Spleen (tissue), 11 donors: ENCODE data around the gene NKRF. TPM values are rescaled to one million over a fixed set of nuclear protein-coding genes. Genes with fewer than 3 reads are reported as not detected.

Experiments used
- DNase-seq: peaks from one replicate; pipeline ENCODE4 v3.0.0-alpha.2; 2020
- H3K27ac ChIP-seq, 8 donors: fragments of 200-600 bp; sonication (generic) in 7 of 8; 1 replicate in 4 of 8; 2 replicates in 4 of 8; pipeline versions ENCODE4 v1.5.0 to v1.8.0; 2016 to 2021; ENCODE audit warnings: inconsistent platforms in 4 of 8, mild to moderate bottlenecking in 4 of 8, moderate library complexity in 1 of 8
- H3K27me3 ChIP-seq, 7 donors: fragments of 200-600 bp; sonication (generic) in 6 of 7; replicated peaks in 1 of 7; 1 replicate in 4 of 7; 2 replicates in 3 of 7; pipeline versions ENCODE4 v1.5.0 to v1.8.0; 2016 to 2021; ENCODE audit warnings: inconsistent platforms in 3 of 7, mild to moderate bottlenecking in 1 of 7
- H3K36me3 ChIP-seq, 6 donors: fragments of 200-600 bp; sonication (generic) in 5 of 6; 1 replicate in 4 of 6; 2 replicates in 2 of 6; pipeline versions ENCODE4 v1.5.0 to v1.8.0; 2016 to 2021; ENCODE audit warnings: inconsistent platforms in 2 of 6
- H3K4me1 ChIP-seq, 6 donors: fragments of 200-600 bp; sonication (generic) in 5 of 6; 1 replicate in 3 of 6; 2 replicates in 3 of 6; pipeline versions ENCODE4 v1.5.0 to v1.8.0; 2016 to 2021; ENCODE audit warnings: inconsistent platforms in 3 of 6
- H3K4me3 ChIP-seq, 8 donors: fragments of 200-600 bp; sonication (generic) in 7 of 8; 1 replicate in 4 of 8; 2 replicates in 4 of 8; pipeline versions ENCODE4 v1.5.0 to v1.8.0; 2016 to 2021; ENCODE audit warnings: inconsistent platforms in 4 of 8, mild to moderate bottlenecking in 4 of 8, moderate library complexity in 2 of 8
- H3K9me3 ChIP-seq, 8 donors: fragments of 200-600 bp; sonication (generic) in 7 of 8; 1 replicate in 4 of 8; 2 replicates in 4 of 8; pipeline versions ENCODE4 v1.5.0 to v1.8.0; 2016 to 2021; ENCODE audit warnings: inconsistent platforms in 4 of 8
- POLR2A ChIP-seq, 3 donors: fragments of 450-650 bp; IDR thresholded peaks; one replicate each; pipeline ENCODE4 v1.5.1; 2017; ENCODE audit warnings: antibody characterized with exemption in 3 of 3, mild to moderate bottlenecking in 1 of 3
- POLR2AphosphoS5 ChIP-seq, 3 donors: sonication (generic); formaldehyde crosslinking; IDR thresholded peaks; one replicate each; pipeline ENCODE4 v1.5.1; 2017; ENCODE audit warnings: antibody characterized with exemption in 3 of 3
- WGBS, 5 donors: extraction: QIAGEN DNeasy Blood & Tissue Kit in 3 of 5; methylation state at CpG; one replicate each; pipeline versions ENCODE4 v1.1.5 to v1.1.7; 2013 to 2018; 5-methylcytosine and 5-hydroxymethylcytosine counted together
- intact Hi-C: fragments of 100-400 bp; cut with DNase I; formaldehyde crosslinking; loops from one replicate; pipeline ENCODE4 v1.15.0; 2023; ENCODE audit warnings: low total_unique reads
- polyA plus RNA-seq, 3 donors: library from polyadenylated mRNA; stranded (reverse); fragments of 200-250 nt; gene quantifications; one replicate each; pipeline ENCODE4 v1.2.1, GENCODE V29; 2013
- total RNA-seq, 7 donors: library from RNA; depleted of rRNA in 3 of 7; stranded (reverse); fragments of >200 nt in 3 of 7; fragmentation: NEBNext Ultra II Directional in 4 of 7; extraction: Animal tissue kit (Norgen Biotek cat#: 25700) in 4 of 7; gene quantifications; one replicate each; pipeline versions ENCODE4 v1.1.0 to v1.2.1, GENCODE V29; 2016 to 2021
- TF ChIP-seq, protein P1 (sequence below), 11 experiments: fragments of 200-600 bp in 7 of 11; fragments of 450-650 bp in 4 of 11; sonication (generic) in 4 of 11; IDR thresholded peaks in 8 of 11; conservative IDR thresholded peaks in 3 of 11; 1 replicate in 7 of 11; 2 replicates in 4 of 11; pipeline versions ENCODE4 v1.4.0 to v1.8.0; 2016 to 2021; ENCODE audit warnings: antibody characterized with exemption in 11 of 11, inconsistent platforms in 4 of 11, mild to moderate bottlenecking in 1 of 11
- donor health status: healthy with polysubstance abuse.
- donor health status: DM: no; HTN: no; CAD: no; lungs with moderate emphysema.
- donor health status: DM: no; HTN: no; CAD: no.
- donor health status: Bipolar disorder and iron deficiency.
- donor health status: healthy.
- donor health status: DM: no; HTN: no; CAD: no.
- donor health status: DM: yes; HTN: yes; CAD: no.

NKRF gene
- total and polyA plus RNA-seq, 10 donors = 6.9 to 13.8 (median 11.2) TPM

DNA sequence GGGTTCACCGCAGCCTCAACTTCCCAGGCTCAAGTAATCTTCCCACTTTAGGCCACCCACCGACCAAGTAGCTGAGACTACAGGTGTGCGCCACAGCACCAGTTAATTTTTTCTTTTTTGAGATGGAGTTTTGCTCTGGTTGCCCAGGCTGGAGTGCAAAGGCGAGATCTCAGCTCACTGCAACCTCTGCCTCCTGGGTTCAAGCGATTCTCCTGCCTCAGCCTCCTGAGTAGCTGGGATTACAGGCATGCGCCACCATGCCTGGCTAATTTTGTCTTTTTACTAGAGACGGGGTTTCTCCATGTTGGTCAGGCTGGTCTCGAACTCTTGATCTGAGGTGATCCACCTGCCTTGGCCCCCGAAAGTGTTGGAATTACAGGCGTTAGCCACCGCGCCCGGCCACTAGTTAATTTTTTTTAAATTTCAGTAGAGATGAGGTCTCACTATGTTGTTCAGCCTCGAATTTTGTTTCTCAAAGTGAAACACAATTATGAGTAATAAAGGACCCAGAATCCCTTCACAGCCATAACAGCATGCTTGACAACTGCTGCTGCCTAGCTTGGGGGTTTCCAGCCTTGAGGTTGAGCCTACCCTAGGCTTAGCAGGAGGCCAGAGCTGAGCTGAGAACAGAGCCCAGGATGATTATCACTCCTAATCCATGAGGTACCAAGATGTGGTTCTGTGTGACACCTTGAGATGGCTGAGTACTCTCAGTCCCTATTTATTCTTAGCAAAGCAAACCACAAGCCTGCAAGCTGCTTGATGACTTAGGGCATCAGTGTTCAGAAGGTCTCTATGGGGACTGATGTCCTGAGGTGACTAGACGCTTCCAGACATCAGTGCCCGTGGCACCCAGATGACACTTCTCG, 41.6 kb upstream of the NKRF start:
- intact Hi-C loops = no loop called here
- peaks cover 0 to 97% (median 31%) of the 10 kb centered on the region in 6 donors for H3K36me3 ChIP-seq

GRCh38 chrX:119647089-119647488, 40.9 kb upstream of the NKRF start:
- Histone ChIP-seq H3K4me3 (no peak overlapping the region), H3K27ac (peak overlapping the region in 4 of 8 donors; percentile 30 to 71 (median 48)), H3K27me3 (no peaks in the 10 kb centered on the region), H3K9me3 (no peaks in the 10 kb centered on the region), H3K4me1 (peaks cover 0 to 23% (median 17%) of the 10 kb centered on the region in 6 donors), H3K36me3 (peaks cover 0 to 92% (median 25%) of the 10 kb centered on the region in 6 donors)
- DNase-seq = no peak
- TF ChIP-seq POLR2A (IDR thresholded peaks at IDR 0.05) (no peak), POLR2AphosphoS5 (IDR thresholded peaks at IDR 0.05) (no peak)
- TF ChIP-seq, protein P1, sequence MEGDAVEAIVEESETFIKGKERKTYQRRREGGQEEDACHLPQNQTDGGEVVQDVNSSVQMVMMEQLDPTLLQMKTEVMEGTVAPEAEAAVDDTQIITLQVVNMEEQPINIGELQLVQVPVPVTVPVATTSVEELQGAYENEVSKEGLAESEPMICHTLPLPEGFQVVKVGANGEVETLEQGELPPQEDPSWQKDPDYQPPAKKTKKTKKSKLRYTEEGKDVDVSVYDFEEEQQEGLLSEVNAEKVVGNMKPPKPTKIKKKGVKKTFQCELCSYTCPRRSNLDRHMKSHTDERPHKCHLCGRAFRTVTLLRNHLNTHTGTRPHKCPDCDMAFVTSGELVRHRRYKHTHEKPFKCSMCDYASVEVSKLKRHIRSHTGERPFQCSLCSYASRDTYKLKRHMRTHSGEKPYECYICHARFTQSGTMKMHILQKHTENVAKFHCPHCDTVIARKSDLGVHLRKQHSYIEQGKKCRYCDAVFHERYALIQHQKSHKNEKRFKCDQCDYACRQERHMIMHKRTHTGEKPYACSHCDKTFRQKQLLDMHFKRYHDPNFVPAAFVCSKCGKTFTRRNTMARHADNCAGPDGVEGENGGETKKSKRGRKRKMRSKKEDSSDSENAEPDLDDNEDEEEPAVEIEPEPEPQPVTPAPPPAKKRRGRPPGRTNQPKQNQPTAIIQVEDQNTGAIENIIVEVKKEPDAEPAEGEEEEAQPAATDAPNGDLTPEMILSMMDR (IDR thresholded peaks at IDR 0.05 in 8 of 11, conservative IDR thresholded peaks at IDR 0.05 in 3 of 11) = no peak
- 55 to 69% (median 63%) methylated on average over 2 of the region's 2 CpGs for WGBS, 5 donors
- intact Hi-C loops = no loop called here

More for the DNA sequence above, 41.6 kb upstream of the NKRF start:
- DNase-seq = no peak
- Histone ChIP-seq H3K9me3 (no peaks in the 10 kb centered on the region), H3K27me3 (no peaks in the 10 kb centered on the region), H3K4me1 (peaks cover 0 to 23% (median 17%) of the 10 kb centered on the region in 6 donors), H3K27ac (peak overlapping the region in 6 of 8 donors; percentile 29 to 71 (median 43)), H3K4me3 (no peak overlapping the region)
- TF ChIP-seq POLR2A (IDR thresholded peaks at IDR 0.05) = no peak
- TF ChIP-seq POLR2AphosphoS5 (IDR thresholded peaks at IDR 0.05) = peak in 1 of 3 donors; percentile 23
- TF ChIP-seq, protein P1 (IDR thresholded peaks at IDR 0.05 in 8 of 11, conservative IDR thresholded peaks at IDR 0.05 in 3 of 11) = no peak
- 65 to 87% (median 79%) methylated on average over 12 to 17 of the region's 17 CpGs for WGBS, 5 donors

DNA sequence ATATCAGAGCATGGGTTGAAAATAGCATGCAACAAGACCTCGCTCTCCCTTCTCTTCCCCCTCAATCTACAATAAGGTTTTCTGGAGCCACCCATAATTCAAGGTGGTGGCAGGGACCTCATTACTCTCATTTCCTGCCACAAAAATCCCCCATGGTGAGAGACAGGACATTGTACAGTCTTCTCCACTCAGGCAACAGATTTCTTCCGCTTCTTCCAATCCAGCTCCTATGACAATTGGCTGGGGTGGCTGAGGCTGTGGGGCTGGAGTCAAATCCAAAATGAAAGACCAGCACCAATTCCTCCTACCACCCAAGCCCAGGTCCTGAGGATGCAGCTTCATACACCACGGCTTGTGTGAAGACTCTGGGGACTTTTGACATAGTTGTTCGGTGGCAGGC, 40.3 kb upstream of the NKRF start:
- Histone ChIP-seq H3K9me3 (no peaks in the 10 kb centered on the region), H3K27me3 (no peaks in the 10 kb centered on the region), H3K4me1 (peaks cover 0 to 23% (median 17%) of the 10 kb centered on the region in 6 donors), H3K36me3 (peaks cover 0 to 87% (median 19%) of the 10 kb centered on the region in 6 donors), H3K4me3 (no peak overlapping the region), H3K27ac (peak overlapping the region in 4 of 8 donors; percentile 30 to 71 (median 48))
- TF ChIP-seq POLR2A (IDR thresholded peaks at IDR 0.05) = no peak
- no peak for TF ChIP-seq POLR2AphosphoS5 (IDR thresholded peaks at IDR 0.05)
- TF ChIP-seq, protein P1 (IDR thresholded peaks at IDR 0.05 in 8 of 11, conservative IDR thresholded peaks at IDR 0.05 in 3 of 11) = no peak
- WGBS, 5 donors = 65 to 76% (median 71%) methylated on average over 4 of the region's 4 CpGs; no CpG with 5 or more reads in 1 of the 5 donors
- intact Hi-C loops = no loop called here
- DNase-seq = no peak

DNA sequence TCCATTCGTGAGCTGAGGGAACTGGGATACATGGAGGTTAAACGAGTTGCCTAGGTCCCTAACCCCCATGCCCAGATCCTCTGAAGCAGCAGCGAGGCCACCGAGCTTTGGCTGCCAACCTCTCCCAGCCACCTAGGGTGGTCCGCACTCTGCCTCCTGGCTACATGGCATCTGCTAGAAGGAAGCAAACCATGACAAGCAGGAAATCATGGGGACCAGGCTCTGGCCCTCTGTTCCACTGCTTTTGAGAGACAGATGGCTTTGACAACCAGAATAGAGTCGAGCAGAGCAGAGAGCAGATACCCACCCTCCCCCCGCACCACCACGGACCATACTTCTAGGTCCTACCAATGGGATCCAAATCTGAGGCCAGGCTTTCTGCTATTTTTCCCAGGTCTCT, 37.5 kb upstream of the NKRF start:
- Histone ChIP-seq H3K27ac (no peak overlapping the region), H3K27me3 (no peaks in the 10 kb centered on the region), H3K9me3 (no peaks in the 10 kb centered on the region), H3K4me3 (no peak overlapping the region), H3K4me1 (peaks cover 0 to 29% (median 20%) of the 10 kb centered on the region in 6 donors), H3K36me3 (peaks cover 0 to 87% (median 9%) of the 10 kb centered on the region in 6 donors)
- 75 to 94% (median 86%) methylated on average over 4 to 8 of the region's 8 CpGs for WGBS, 5 donors
- DNase-seq = peak; percentile 60
- intact Hi-C loops = no loop called here
- TF ChIP-seq, protein P1 (IDR thresholded peaks at IDR 0.05 in 8 of 11, conservative IDR thresholded peaks at IDR 0.05 in 3 of 11) = no peak
- TF ChIP-seq POLR2A (IDR thresholded peaks at IDR 0.05) = no peak
- TF ChIP-seq POLR2AphosphoS5 (IDR thresholded peaks at IDR 0.05) = no peak
